ENCODE results near the gene ACOXL.

ACOXL gene

GRCh38 chr2:110726285-110726684, 6.1 kb upstream of the ACOXL start:
- H3K27ac ChIP-seq (ENCODE audit: low read length, poor library complexity, severe bottlenecking): no peak overlapping the region
- H4K91ac ChIP-seq (ENCODE audit: low read length): no peak overlapping the region
- no peak overlapping the region for H3K23ac ChIP-seq (ENCODE audit: low read length in 2 of 2)
- no peak overlapping the region for H3K4me2 ChIP-seq (ENCODE audit: low read length, poor library complexity, severe bottlenecking)
- H2AFZ ChIP-seq (ENCODE audit: low read depth, low read length): no peak overlapping the region
- H3K4ac ChIP-seq (ENCODE audit: low read depth in 1 of 2, low read length in 2 of 2): no peak overlapping the region
- no peak overlapping the region for H3K9ac ChIP-seq (ENCODE audit: low read length)
- no peak overlapping the region for H2AK5ac ChIP-seq (ENCODE audit: low read length, severe bottlenecking)
- no CpG with 5 or more reads among the region's 2 CpGs for WGBS
- no peak overlapping the region for H3K18ac ChIP-seq (ENCODE audit: low read depth in 1 of 2, low read length in 2 of 2)
- H2BK5ac ChIP-seq (ENCODE audit: low read depth, low read length, poor library complexity, severe bottlenecking): no peak overlapping the region
- H3K9me3 ChIP-seq (ENCODE audit: control insufficient read depth, low read length): peaks cover 3% of the 10 kb centered on the region
- no peaks in the 10 kb centered on the region for H3K36me3 ChIP-seq (ENCODE audit: control insufficient read depth in 1 of 2, insufficient read depth in 2 of 2, low read depth in 1 of 2, low read length in 2 of 2)
- H3K14ac ChIP-seq (ENCODE audit: low read length in 2 of 2): no peak overlapping the region
- H2BK12ac ChIP-seq (ENCODE audit: low read length in 2 of 2): no peak overlapping the region
- no peaks in the 10 kb centered on the region for H3K4me1 ChIP-seq (ENCODE audit: control insufficient read depth, insufficient read depth, low read depth, low read length)
- H3K27me3 ChIP-seq (ENCODE audit: control insufficient read depth in 1 of 2, insufficient read depth in 1 of 2, low read length in 2 of 2): peaks cover 64 to 73% of the 10 kb centered on the region in 2 experiments
- no peaks in the 10 kb centered on the region for H3K79me1 ChIP-seq (replicated peaks; ENCODE audit: low read length, poor library complexity, severe bottlenecking)
- no peak for DNase-seq
- no peak overlapping the region for H2BK15ac ChIP-seq (ENCODE audit: low read depth, poor library complexity, severe bottlenecking)
- no peak overlapping the region for H2BK120ac ChIP-seq (ENCODE audit: low read depth, low read length)
- no peak overlapping the region for H4K8ac ChIP-seq (ENCODE audit: low read length)
- H3K4me3 ChIP-seq (ENCODE audit: insufficient read depth in 1 of 2, low read depth in 1 of 2, low read length in 2 of 2): no peak overlapping the region

- H3K23ac ChIP-seq (ENCODE audit: low read length in 2 of 2): no peak overlapping the region
- no peak overlapping the region for H2AK5ac ChIP-seq (ENCODE audit: low read length, severe bottlenecking)
- no peak overlapping the region for H4K91ac ChIP-seq (ENCODE audit: low read length)
- peaks cover 11% of the 10 kb centered on the region for H3K9me3 ChIP-seq (ENCODE audit: control insufficient read depth, low read length)
- no peak for DNase-seq
- H3K27me3 ChIP-seq (ENCODE audit: control insufficient read depth in 1 of 2, insufficient read depth in 1 of 2, low read length in 2 of 2): peaks cover 72 to 74% of the 10 kb centered on the region in 2 experiments
- H3K18ac ChIP-seq (ENCODE audit: low read depth in 1 of 2, low read length in 2 of 2): no peak overlapping the region
- WGBS: 78% methylated on average over 4 of the region's 4 CpGs
- H3K4me2 ChIP-seq (ENCODE audit: low read length, poor library complexity, severe bottlenecking): no peak overlapping the region
- no peak overlapping the region for H4K8ac ChIP-seq (ENCODE audit: low read length)
- H2BK5ac ChIP-seq (ENCODE audit: low read depth, low read length, poor library complexity, severe bottlenecking): no peak overlapping the region
- H3K4ac ChIP-seq (ENCODE audit: low read depth in 1 of 2, low read length in 2 of 2): no peak overlapping the region
- no peak overlapping the region for H2BK12ac ChIP-seq (ENCODE audit: low read length in 2 of 2)
- H2AFZ ChIP-seq (ENCODE audit: low read depth, low read length): no peak overlapping the region
- H3K4me1 ChIP-seq (ENCODE audit: control insufficient read depth, insufficient read depth, low read depth, low read length): peaks cover 7% of the 10 kb centered on the region
- H3K4me3 ChIP-seq (ENCODE audit: insufficient read depth in 1 of 2, low read depth in 1 of 2, low read length in 2 of 2): no peak overlapping the region
- no peak overlapping the region for H3K14ac ChIP-seq (ENCODE audit: low read length in 2 of 2)
- no peaks in the 10 kb centered on the region for H3K36me3 ChIP-seq (ENCODE audit: control insufficient read depth in 1 of 2, insufficient read depth in 2 of 2, low read depth in 1 of 2, low read length in 2 of 2)
- H2BK15ac ChIP-seq (ENCODE audit: low read depth, poor library complexity, severe bottlenecking): no peak overlapping the region
- no peak overlapping the region for H2BK120ac ChIP-seq (ENCODE audit: low read depth, low read length)
- no peaks in the 10 kb centered on the region for H3K79me1 ChIP-seq (replicated peaks; ENCODE audit: low read length, poor library complexity, severe bottlenecking)
- H3K27ac ChIP-seq (ENCODE audit: low read length, poor library complexity, severe bottlenecking): no peak overlapping the region
- H3K9ac ChIP-seq (ENCODE audit: low read length): no peak overlapping the region
Measured at GRCh38 chr2:110727923-110728322, 4.5 kb upstream of the ACOXL start.

- H2BK120ac ChIP-seq (ENCODE audit: low read depth, low read length): no peak overlapping the region
- H3K9me3 ChIP-seq (ENCODE audit: control insufficient read depth, low read length): peaks cover 11% of the 10 kb centered on the region
- no peak overlapping the region for H2AFZ ChIP-seq (ENCODE audit: low read depth, low read length)
- no peaks in the 10 kb centered on the region for H3K79me1 ChIP-seq (replicated peaks; ENCODE audit: low read length, poor library complexity, severe bottlenecking)
- no peaks in the 10 kb centered on the region for H3K36me3 ChIP-seq (ENCODE audit: control insufficient read depth in 1 of 2, insufficient read depth in 2 of 2, low read depth in 1 of 2, low read length in 2 of 2)
- H4K91ac ChIP-seq (ENCODE audit: low read length): no peak overlapping the region
- no peak overlapping the region for H2BK15ac ChIP-seq (ENCODE audit: low read depth, poor library complexity, severe bottlenecking)
- H2BK5ac ChIP-seq (ENCODE audit: low read depth, low read length, poor library complexity, severe bottlenecking): no peak overlapping the region
- H3K27me3 ChIP-seq (ENCODE audit: control insufficient read depth in 1 of 2, insufficient read depth in 1 of 2, low read length in 2 of 2): peaks cover 78 to 79% of the 10 kb centered on the region in 2 experiments
- H3K9ac ChIP-seq (ENCODE audit: low read length): no peak overlapping the region
- peaks cover 10% of the 10 kb centered on the region for H3K4me1 ChIP-seq (ENCODE audit: control insufficient read depth, insufficient read depth, low read depth, low read length)
- H3K14ac ChIP-seq (ENCODE audit: low read length in 2 of 2): no peak overlapping the region
- no peak overlapping the region for H3K18ac ChIP-seq (ENCODE audit: low read depth in 1 of 2, low read length in 2 of 2)
- H4K8ac ChIP-seq (ENCODE audit: low read length): no peak overlapping the region
- no peak overlapping the region for H2AK5ac ChIP-seq (ENCODE audit: low read length, severe bottlenecking)
- H2BK12ac ChIP-seq (ENCODE audit: low read length in 2 of 2): no peak overlapping the region
- no peak overlapping the region for H3K4me3 ChIP-seq (ENCODE audit: insufficient read depth in 1 of 2, low read depth in 1 of 2, low read length in 2 of 2)
- H3K23ac ChIP-seq (ENCODE audit: low read length in 2 of 2): no peak overlapping the region
- 73% methylated on average over 7 of the region's 7 CpGs for WGBS
- DNase-seq: no peak
- H3K27ac ChIP-seq (ENCODE audit: low read length, poor library complexity, severe bottlenecking): no peak overlapping the region
- H3K4me2 ChIP-seq (ENCODE audit: low read length, poor library complexity, severe bottlenecking): no peak overlapping the region
- no peak overlapping the region for H3K4ac ChIP-seq (ENCODE audit: low read depth in 1 of 2, low read length in 2 of 2)
Measured at GRCh38 chr2:110729106-110729505, 3.3 kb upstream of the ACOXL start.

GRCh38 chr2:110731064-110731463, 1.3 kb upstream of the ACOXL start:
- Histone ChIP-seq H3K27me3 (ENCODE audit: control insufficient read depth in 1 of 2, insufficient read depth in 1 of 2, low read length in 2 of 2) (peaks cover 77 to 78% of the 10 kb centered on the region in 2 experiments), H3K4me1 (ENCODE audit: control insufficient read depth, insufficient read depth, low read depth, low read length) (peaks cover 10% of the 10 kb centered on the region), H3K4me2 (ENCODE audit: low read length, poor library complexity, severe bottlenecking) (no peak overlapping the region), H3K9me3 (ENCODE audit: control insufficient read depth, low read length) (peaks cover 11% of the 10 kb centered on the region), H3K79me1 (replicated peaks; ENCODE audit: low read length, poor library complexity, severe bottlenecking) (no peaks in the 10 kb centered on the region), H3K23ac (ENCODE audit: low read length in 2 of 2) (no peak overlapping the region), H4K8ac (ENCODE audit: low read length) (no peak overlapping the region), H4K91ac (ENCODE audit: low read length) (no peak overlapping the region), H3K27ac (ENCODE audit: low read length, poor library complexity, severe bottlenecking) (no peak overlapping the region), H3K4ac (ENCODE audit: low read depth in 1 of 2, low read length in 2 of 2) (no peak overlapping the region), H3K14ac (ENCODE audit: low read length in 2 of 2) (no peak overlapping the region), H2BK12ac (ENCODE audit: low read length in 2 of 2) (no peak overlapping the region), H3K36me3 (ENCODE audit: control insufficient read depth in 1 of 2, insufficient read depth in 2 of 2, low read depth in 1 of 2, low read length in 2 of 2) (no peaks in the 10 kb centered on the region), H2BK120ac (ENCODE audit: low read depth, low read length) (no peak overlapping the region), H2AFZ (ENCODE audit: low read depth, low read length) (no peak overlapping the region), H3K18ac (ENCODE audit: low read depth in 1 of 2, low read length in 2 of 2) (no peak overlapping the region), H2BK15ac (ENCODE audit: low read depth, poor library complexity, severe bottlenecking) (no peak overlapping the region), H2AK5ac (ENCODE audit: low read length, severe bottlenecking) (no peak overlapping the region), H3K9ac (ENCODE audit: low read length) (no peak overlapping the region), H2BK5ac (ENCODE audit: low read depth, low read length, poor library complexity, severe bottlenecking) (no peak overlapping the region), H3K4me3 (ENCODE audit: insufficient read depth in 1 of 2, low read depth in 1 of 2, low read length in 2 of 2) (no peak overlapping the region)
- 88% methylated on average over 5 of the region's 5 CpGs for WGBS
- no peak for DNase-seq

Measured in mesenchymal stem cell (in vitro differentiated cells and primary cell).